Smooth muscle cell of the brain vasculature (primary cell): ENCODE results near the gene PRSS16.
"Not testable (repeated sequence)": the region's sequence is repeated elsewhere in the genome, so short reads cannot be mapped to it uniquely, and the experiment has no call there.

Experiments
- DNase-seq: peaks from one replicate; pipeline ENCODE4 v3.0.0-alpha.2; 2012; ENCODE audit warnings: low read depth, low spot score

PRSS16 gene

DNA sequence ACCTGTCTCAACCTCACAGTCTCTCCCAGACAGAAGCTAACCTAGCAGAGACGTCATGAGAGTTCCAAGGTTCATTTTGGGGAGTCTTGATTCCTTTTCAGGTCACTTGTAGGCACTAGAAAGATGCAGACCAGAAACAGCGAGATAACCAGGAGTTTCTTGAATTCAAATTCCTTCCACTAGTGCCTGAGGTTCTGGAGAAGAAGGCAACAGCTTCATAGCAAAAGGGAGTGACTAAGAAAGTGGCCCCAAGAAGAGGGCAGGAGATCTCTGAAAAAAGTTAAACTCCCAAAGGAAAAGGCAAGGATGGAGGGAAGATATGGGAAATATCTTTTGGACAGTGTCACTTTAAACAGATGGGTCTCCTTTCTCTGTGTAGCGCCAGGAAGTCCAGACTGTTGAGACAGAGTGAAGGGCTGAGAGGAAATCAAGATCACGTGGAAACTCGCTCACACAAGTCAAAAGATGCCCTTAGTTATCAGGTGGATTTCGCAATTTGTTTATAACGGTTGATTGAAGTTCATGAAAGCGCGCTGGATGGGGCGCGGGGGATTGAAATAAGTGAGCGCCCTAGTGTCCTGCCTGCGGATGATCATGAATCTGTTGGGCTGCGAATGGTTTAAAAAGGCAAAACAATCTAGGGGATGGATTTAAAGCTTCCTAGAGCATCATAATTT is 4.8 kb upstream of the PRSS16 start:
- DNase-seq: no peak

DNA sequence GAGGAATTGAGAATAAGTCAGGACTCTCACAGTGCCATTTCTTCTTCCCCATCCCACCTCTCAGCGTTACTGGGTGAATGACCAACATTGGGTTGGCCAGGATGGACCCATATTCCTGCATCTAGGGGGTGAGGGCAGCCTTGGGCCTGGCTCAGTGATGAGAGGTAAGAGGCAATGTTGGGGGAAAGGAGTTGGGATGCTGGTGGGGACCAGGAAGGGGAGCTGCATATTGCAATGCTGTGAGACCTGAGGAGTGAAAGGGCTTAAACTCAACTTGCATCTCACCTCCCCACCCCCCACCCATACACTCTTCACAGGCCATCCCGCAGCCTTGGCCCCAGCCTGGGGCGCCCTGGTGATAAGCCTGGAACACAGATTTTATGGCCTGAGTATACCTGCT is 1.3 kb downstream of the PRSS16 start:
- no peak for DNase-seq

DNA sequence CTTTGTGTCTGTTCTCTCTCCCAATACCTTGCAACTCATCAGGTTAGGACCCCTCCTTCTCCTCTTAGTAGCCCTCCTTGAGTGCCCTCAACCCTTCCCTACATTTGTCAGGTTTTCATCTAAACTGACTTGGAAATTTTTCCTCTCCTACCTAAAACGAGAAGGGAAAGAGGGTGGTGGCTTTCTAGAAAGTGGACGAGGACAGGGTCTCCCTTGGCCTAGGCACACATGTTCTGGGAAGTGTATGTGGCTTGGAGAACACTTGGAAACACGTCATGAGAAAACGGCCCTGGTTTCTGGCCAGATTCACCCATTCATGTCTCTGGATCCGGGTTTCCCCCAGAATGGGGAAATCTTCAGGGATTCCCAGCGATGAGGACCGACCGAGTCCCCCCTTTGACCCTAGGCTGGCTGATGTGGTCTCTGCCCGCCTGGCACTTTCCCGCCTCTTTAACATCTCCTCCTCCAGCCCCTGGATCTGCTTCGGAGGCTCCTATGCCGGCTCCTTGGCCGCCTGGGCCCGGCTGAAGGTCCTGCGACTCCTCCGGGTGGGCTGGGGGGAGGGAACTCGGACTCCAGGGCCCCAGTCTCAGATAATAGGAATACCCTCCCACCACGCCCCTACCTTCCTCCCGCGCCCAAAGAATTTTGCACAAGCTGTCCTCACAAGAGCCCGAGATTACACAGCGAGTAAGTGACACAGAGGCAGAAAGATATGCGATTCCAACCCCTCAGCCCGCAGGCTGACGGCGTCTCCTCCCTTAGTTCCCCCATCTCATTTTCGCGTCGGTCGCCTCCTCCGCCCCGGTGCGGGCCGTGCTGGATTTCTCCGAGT is 3.0 kb downstream of the PRSS16 start:
- DNase-seq: no peak

DNA sequence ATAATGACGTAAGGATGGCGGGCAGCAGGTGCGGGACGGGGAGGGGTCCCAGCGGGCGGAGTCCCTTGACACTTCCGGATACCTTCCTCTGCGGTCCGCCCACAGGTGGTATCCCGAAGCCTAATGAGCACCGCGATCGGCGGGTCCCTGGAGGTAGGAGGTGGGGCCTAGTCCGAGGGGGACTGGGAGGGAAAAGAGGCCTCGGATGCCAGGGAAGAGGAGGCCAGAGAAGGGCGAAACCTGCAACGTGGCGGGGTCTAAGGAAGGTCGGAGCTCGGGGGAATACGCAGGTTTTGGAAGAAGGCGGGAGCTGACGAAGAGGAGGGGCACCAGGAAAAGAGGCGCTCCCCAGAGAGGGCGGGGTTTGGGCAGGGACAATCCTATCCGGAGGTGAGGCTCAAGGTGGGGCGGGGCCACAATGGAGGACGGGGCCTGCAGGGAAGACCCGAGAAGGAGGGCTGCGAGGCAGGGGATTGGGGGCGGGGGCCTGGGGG is 3.7 kb downstream of the PRSS16 start:
- DNase-seq: no peak

DNA sequence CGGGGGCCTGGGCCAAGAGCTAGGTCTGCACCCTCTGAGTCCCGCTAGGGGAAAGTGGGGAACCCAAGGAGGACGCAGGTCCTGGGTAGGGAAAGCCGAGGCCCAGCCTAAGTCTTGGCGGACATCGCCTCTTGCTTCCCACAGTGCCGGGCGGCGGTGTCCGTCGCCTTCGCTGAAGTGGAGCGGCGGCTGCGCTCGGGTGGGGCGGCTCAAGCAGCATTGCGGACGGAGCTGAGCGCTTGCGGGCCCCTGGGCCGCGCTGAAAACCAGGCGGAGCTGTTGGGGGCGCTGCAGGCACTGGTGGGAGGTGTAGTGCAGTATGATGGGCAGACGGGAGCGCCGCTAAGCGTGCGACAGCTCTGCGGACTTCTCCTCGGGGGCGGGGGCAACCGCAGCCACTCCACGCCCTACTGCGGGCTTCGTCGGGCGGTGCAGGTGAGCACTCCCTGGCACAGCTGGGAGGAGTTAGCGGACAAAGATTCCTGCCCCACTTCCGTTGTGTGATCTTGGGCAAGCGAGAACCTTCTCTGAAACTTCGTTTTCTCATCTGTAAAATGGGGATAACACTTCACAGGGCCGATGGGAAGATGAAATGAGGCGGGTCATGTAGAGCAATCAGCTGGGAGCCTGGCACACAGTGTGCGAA is 4.2 kb downstream of the PRSS16 start:
- no peak for DNase-seq

DNA sequence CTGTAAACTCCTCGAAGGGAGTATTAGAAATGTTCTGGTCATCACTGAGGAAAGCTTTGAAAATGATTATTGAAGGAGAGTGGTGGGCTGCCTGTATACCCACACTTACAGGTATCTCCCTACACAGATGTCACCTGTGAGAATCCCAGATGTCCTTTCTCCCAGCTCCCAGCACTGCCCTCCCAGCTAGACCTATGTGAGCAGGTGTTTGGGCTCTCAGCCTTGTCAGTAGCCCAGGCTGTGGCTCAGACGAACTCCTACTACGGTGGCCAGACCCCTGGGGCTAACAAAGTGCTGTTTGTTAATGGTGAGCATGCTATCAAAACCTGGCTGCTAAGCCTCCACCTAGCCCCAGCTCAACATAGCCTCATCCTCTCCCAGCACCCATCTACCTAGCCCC is 7.1 kb downstream of the PRSS16 start:
- no peak for DNase-seq

DNA sequence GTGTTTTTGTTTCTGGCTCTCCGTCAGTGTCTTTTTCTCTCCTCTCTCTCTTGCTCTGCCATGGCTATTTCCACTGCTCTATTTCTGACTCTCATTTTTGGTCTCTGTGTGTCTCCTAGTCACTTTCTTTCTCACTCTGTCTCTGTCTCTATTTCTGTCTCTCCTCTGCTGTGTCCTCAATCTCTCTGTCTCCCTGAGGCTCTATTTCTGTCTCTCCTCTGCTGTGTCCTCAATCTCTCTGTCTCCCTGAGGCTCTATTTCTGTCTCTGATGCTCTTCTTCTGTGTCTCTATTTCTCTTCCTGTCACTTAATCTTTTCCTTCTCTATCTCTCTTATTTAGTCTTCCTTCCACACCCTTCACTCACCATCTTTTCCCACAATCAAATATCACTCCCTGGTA is 8.4 kb downstream of the PRSS16 start:
- DNase-seq: no peak

DNA sequence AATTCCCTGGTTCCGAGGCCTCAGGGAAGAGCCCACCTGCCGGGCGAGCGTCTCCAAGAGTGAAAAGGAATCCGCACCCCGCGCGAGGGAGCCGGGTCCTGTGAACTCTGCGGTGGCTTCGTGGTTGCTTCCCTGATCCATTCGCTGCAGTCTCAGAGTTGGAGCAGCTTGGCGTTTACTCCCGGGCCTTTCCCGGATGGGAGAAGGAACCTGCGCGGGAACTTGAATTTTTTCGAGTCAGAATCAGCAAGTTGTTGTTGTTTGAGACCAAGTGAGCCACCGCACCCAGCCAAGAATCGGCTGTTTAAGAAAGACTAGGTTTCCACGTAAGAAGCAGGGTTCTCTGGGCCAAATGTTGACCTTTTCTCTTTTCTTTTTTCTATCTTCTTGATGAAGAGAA is 12.9 kb downstream of the PRSS16 start:
- no peak for DNase-seq

DNA sequence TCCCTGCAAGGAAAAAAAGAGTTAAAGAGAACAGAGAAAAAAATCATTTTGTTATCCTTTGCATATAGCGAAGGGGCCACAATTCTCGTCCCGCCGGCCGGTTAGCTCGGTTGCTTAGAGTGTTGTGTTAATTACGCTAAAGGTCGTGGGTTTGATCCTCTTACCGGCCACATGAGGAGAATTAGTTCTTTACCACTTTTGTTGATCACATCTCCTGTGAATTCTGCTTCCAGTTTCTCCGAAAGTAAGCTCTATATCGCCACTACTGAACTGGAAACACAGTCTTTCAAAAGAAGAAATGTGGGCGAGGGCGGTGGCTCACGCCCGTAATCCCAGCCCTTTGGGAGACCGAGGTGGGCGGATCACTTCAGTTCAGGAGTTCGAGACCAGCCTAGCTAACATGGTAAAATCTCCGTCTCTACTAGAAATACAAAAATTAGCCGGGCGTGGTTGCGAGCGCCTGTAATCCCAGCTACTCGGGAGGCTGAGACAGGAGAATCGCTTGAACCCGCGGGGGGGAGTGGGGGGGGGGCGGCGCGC is 13.4 kb downstream of the PRSS16 start:
- no peak for DNase-seq

DNA sequence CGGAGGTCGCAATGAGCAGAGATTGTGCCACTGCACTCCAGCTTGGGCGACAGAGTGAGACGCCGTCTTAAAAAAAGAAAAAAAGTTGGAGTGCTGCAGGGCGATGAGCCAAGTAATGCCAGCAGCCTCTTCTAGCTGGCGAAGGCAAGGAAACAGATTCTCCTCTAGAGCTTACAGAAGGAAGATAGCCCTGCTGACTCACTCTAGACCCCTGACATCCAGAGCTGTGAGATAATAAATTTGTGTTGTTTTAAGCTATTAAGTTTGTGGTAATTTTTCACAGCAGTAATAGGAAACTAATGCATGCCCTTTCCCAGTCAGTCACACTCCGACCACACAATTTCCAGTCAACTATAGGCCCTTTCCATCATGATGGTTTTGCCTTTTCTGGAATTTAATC is 16.4 kb downstream of the PRSS16 start:
- DNase-seq: no peak

DNA sequence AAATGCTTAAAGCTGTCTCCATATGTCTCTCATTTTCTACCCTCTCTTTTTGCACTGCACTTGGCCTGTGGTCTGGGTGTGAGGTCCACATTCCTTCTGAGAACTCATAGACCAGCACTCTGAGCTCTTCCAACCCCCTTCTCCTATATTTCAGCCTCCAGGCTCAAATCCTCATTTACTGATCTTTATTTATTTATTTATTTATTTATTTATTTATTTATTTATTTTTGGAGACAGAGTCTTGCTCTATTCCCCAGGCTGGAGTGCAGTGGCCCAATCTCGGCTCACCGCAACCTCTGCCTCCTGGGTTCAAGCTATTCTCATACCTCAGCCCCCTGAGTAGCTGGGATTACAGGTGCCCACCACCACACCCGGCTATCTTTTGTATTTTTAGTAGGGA is 19.5 kb downstream of the PRSS16 start:
- DNase-seq: not testable (repeated sequence)

DNA sequence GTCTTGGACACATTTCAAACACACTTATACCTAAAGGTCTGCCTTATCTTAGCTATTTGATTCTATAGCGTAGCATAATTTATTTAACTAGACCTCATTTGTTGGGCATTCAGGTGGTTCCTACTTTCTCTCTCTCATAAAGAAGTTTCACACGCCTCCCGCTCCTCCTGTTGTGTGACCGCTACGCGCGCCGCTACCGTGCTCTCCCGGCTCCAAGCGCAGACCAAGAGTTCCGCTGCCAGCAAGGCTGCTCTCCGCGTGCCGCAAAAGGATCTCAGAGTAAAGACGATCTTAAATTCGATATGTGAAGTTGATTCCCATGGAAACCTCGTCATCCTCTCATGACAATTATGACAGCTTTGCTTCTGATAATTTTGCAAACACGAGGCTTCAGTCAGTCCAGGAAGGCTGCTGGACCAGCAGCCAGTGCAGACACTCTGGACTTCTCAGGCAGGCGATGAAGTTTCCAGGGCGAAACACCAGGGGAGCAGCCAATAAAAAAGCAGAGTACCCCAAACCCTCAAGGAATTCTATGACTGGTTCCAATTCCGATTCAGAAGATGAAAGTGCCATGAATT is 20.4 kb downstream of the PRSS16 start:
- no peak for DNase-seq

DNA sequence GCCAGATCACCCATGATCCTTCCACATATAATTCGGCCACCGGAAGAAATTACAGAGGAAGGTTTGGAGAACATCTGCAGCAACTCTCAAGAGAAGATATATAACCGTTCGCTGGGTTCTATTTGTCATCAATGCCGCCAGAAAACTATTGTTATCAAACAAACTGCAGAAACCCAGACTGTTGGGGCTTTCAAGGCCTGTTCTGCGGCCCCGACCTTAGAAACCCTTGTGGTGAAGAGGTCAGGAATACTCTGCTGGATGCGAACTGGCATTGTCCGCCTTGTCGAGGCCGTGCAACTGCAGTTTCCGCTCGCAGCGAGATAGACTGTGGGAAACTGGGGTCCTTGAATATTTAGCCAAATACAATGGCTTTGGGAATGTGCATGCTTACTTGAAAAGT is 21.3 kb downstream of the PRSS16 start:
- DNase-seq: no peak

DNA sequence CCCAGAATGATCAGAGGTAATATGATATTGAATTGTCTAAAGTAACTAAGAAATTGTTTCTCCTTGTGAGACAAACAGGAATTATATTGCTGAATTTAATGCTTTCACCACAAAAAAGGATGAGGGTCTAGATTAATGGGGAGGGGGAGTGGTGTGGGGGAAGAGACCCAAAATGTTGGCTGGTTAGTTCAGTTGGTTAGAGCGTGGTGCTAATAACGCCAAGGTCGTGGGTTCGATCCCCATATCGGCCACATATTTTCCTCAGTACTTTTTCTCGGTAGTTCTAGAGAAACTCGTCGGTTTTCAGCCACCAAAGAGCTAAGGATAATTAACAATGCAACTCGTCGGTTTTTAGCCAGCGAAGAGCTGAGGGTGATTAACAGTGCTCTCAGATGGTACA is 26.3 kb downstream of the PRSS16 start:
- no peak for DNase-seq

DNA sequence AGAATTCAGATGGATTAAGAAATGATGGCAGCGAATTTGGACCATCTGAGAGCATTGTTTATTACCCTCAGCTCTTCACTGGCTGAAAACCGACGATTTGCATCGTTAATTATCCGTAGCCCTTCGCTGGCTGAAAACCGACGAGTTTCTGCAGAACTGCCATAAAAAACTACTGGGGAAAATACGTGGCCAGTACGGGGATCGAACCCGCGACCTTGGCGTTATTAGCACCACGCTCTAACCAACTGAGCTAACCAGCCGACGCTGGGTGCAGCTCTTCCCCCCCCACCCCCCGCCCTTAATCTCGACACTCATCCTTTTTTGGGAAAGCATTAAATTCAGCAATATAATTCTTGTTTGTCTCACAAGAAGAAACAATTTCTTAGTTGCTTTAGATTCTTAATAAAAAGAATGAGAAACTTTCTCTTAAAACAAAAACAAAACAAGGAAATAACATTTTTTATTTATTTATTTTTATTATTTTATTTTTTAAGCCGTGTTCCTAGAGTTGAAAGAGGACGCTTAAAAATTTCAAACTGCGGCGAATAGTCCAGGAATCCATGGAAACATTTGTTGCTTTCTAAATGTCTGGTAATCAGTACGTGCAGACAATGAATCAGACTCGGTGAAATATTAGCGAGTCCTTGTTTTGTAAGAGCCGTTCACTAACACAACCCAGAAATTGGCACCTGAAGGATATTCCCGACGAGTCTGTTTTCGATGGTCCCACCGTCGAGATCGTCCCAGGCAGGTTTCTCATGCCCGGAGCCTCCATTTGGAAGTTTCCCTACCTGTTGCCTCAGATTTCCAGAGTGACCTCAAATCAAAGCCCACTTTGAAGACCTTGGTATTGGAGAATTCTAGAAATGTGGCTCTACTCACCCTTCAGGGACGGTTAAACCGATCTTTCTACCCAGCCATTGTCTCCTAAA is 27.8 kb downstream of the PRSS16 start:
- DNase-seq: no peak

DNA sequence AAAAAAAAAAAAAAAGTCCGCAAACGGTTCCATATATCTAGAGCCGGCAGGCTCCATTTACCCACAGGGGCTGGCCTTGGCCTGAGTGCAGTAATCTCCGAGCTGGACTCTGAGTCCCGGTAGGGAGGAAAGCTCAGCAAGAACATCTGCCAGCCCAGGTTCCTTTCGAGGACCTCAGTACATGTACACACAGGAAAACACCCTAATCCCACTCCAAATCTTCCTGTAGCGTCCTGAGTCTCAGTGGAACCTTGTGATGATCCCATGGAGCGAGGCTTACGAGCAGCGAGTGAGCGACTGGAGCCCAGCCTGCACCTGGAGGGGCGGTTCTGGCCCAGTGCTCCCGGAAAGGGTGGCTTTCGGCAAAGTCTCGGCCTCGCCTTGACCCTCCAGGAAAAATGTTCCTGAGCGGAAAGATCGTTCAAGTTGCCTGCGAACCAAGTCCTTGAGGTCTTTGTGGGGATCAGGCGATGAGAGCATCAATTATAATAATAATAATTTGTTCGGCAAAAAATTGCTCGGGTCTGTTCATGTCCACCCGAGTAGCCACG is 32.1 kb downstream of the PRSS16 start:
- DNase-seq: no peak

DNA sequence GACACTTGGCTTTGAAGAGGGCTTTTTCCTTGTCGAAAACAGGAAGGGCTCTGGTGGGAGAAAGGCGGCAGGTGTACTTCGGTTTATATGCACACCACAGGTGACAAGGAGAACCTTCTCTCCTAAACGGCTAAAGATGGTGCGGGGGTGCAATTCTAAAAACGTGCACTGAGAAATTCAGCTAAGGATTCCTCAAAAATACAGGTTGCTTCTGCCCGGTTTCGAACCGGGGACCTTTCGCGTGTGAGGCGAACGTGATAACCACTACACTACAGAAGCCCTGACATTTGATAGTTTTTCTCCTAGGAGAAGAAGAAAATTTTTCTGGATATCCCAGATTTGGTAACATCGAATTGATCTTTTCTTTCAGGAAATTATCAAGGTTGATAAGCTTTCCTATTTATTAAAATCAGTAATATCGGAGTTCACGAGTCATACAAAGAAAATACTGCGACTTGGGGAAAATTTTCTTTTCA is 32.6 kb downstream of the PRSS16 start:
- DNase-seq: no peak

DNA sequence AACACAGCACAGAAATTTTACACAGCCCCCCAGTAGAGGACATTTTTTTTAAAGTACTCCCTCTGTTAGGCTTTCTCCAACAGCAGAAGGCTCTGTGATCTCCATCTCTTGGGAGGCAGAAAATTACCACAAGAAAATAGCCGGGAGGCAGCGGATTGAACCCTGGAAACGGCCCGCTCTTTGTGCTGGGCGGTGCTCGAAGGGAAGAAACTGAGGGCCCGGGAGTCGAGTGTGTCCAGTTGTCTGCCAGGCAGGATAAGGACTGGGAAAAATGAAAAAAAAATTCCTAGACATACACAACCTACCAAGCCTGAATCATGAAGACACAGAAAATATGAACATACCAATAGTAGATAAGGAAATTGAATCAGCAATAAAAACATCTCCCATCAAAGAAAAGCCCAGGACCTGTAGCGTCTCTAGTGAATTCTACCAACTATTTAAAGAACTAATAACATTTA is 33.1 kb downstream of the PRSS16 start:
- DNase-seq: no peak

DNA sequence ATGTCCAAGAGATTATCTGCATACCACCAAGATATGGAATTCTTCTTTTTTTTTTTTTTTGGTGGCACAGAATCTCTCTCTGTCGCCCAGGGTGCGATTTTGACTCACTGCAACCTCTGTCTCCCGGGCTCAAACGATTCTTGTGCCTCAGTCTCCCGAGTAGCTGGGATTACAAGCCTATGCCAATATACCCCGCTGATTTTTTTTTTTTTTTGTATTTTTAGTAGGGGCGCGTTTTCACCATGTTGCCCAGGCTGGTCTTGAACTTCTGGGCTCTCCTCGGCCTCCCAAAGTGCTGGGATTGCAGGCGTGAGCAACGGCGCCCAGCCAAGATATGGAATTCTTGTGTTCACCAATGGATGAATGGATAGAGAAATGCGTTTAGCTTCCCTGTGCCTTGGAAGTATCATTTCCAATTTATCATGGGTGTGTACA is 33.6 kb downstream of the PRSS16 start:
- DNase-seq: no peak

DNA sequence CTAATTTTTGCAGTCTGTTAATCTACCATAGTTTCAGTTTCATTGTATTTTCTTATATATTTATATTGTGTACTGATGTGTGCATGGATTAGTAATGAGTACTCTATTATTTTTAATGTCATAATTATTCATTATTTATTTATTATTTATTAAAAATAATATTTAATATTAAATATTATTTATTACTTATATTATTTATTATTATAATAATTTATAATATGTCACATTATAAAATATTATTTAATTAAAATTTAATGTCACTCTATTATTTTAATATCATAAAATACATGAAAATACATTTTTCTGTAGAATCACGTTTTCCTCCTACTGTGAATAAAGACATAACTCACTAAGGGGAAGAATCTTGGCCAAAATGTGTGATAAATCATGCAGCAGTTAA is 34.1 kb downstream of the PRSS16 start:
- no peak for DNase-seq
